Left hindlimb (tissue), 1 donor: ENCODE data around the gene LRCH1.

ENCODE experiments used
- DNase-seq: peaks from one replicate; pipeline ENCODE4 v3.0.0-alpha.2; 2018

LRCH1 gene

GRCh38 chr13:46565808-46566750, 13.1 kb downstream of the LRCH1 start:
- no peak for DNase-seq

GRCh38 chr13:46567671-46568070, 14.7 kb downstream of the LRCH1 start:
- DNase-seq, result no peak

GRCh38 chr13:46569456-46569855, 16.5 kb downstream of the LRCH1 start:
- DNase-seq, result peak; percentile 42

GRCh38 chr13:46570273-46570672, 17.3 kb downstream of the LRCH1 start:
- DNase-seq, result no peak

- peak; percentile 51 for DNase-seq
These were observed 18.4 kb downstream of the LRCH1 start for GRCh38 chr13:46571189-46571908.

- peak; percentile 56 for DNase-seq
These were observed 19.1 kb downstream of the LRCH1 start for GRCh38 chr13:46571909-46572595.

GRCh38 chr13:46572752-46573431, 19.9 kb downstream of the LRCH1 start:
- DNase-seq, result no peak

- peak; percentile 58 for DNase-seq
These were observed 22.4 kb downstream of the LRCH1 start for GRCh38 chr13:46575301-46575771.

- DNase-seq, result peak; percentile 67
These were observed 22.9 kb downstream of the LRCH1 start for GRCh38 chr13:46575818-46576221.

- DNase-seq, result no peak
These were observed 23.8 kb downstream of the LRCH1 start for GRCh38 chr13:46576762-46577161.

GRCh38 chr13:46577696-46578589, 25.0 kb downstream of the LRCH1 start:
- no peak for DNase-seq

GRCh38 chr13:46578590-46578975, 25.6 kb downstream of the LRCH1 start:
- DNase-seq, result no peak

- DNase-seq, result no peak
These were observed 27.4 kb downstream of the LRCH1 start for GRCh38 chr13:46580362-46580839.

- DNase-seq, result no peak
These were observed 29.2 kb downstream of the LRCH1 start for GRCh38 chr13:46582190-46582589.

GRCh38 chr13:46586751-46587514, 34.0 kb downstream of the LRCH1 start:
- no peak for DNase-seq

- no peak for DNase-seq
These were observed 34.9 kb downstream of the LRCH1 start for GRCh38 chr13:46587807-46588418.

GRCh38 chr13:46592385-46592784, 39.4 kb downstream of the LRCH1 start:
- DNase-seq, result no peak

GRCh38 chr13:46593398-46593797, 40.4 kb downstream of the LRCH1 start:
- no peak for DNase-seq

- DNase-seq, result no peak
These were observed 41.6 kb downstream of the LRCH1 start for GRCh38 chr13:46594374-46595078.
